ENCODE measurements around the gene MOCOS. TPM values are rescaled to one million over a fixed set of nuclear protein-coding genes. Genes with fewer than 3 reads are reported as not detected.

Gene MOCOS
- total and polyA plus RNA-seq, 4 donors, result 0.90 to 4.4 (median 2.7) TPM

- H3K4me3 ChIP-seq (ENCODE audit: low read length in 2 of 2), result no peak overlapping the region
- H3K27me3 ChIP-seq (ENCODE audit: control insufficient read depth in 1 of 2, insufficient read depth in 2 of 2, low read length in 1 of 2), result no peaks in the 10 kb centered on the region
- no peaks in the 10 kb centered on the region for H3K4me1 ChIP-seq (ENCODE audit: control insufficient read depth in 1 of 2, insufficient read depth in 2 of 2, low read length in 2 of 2)
- H3K36me3 ChIP-seq (ENCODE audit: control insufficient read depth in 1 of 2, insufficient read depth in 2 of 2, low read length in 1 of 2), result no peaks in the 10 kb centered on the region
- WGBS, 2 donors, result 97 to 100% methylated on average over 1 of the region's 1 CpG
- intact Hi-C loops (cut with DNase I), result no loop called here
- H3K9me3 ChIP-seq (ENCODE audit: control insufficient read depth, low read length), result no peaks in the 10 kb centered on the region
- ATAC-seq (ENCODE audit: low FRiP score) (no peak), DNase-seq (no peak)
- no peak overlapping the region for H3K27ac ChIP-seq (ENCODE audit: low read depth in 1 of 2, low read length in 2 of 2)
These were observed 75.7 kb downstream of the MOCOS start for GRCh38 chr18:36262971-36263370.

GRCh38 chr18:36264283-36264682, 77.0 kb downstream of the MOCOS start:
- no peak for DNase-seq
- H3K36me3 ChIP-seq (ENCODE audit: control insufficient read depth in 1 of 2, insufficient read depth in 2 of 2, low read length in 1 of 2), result no peaks in the 10 kb centered on the region
- no peaks in the 10 kb centered on the region for H3K27me3 ChIP-seq (ENCODE audit: control insufficient read depth in 1 of 2, insufficient read depth in 2 of 2, low read length in 1 of 2)
- no peak overlapping the region for H3K4me3 ChIP-seq (ENCODE audit: low read length in 2 of 2)
- no peaks in the 10 kb centered on the region for H3K4me1 ChIP-seq (ENCODE audit: control insufficient read depth in 1 of 2, insufficient read depth in 2 of 2, low read length in 2 of 2)
- intact Hi-C loops (cut with DNase I), result no loop called here
- H3K27ac ChIP-seq (ENCODE audit: low read depth in 1 of 2, low read length in 2 of 2), result no peak overlapping the region
- ATAC-seq (ENCODE audit: low FRiP score), result peak; percentile 33
- no peaks in the 10 kb centered on the region for H3K9me3 ChIP-seq (ENCODE audit: control insufficient read depth, low read length)
- 8 to 29% methylated on average over 8 of the region's 8 CpGs for WGBS, 2 donors

GRCh38 chr18:36265015-36265414, 77.7 kb downstream of the MOCOS start:
- intact Hi-C loops (cut with DNase I), result no loop called here
- ATAC-seq (ENCODE audit: low FRiP score), result no peak
- Histone ChIP-seq H3K27me3 (ENCODE audit: control insufficient read depth in 1 of 2, insufficient read depth in 2 of 2, low read length in 1 of 2) (no peaks in the 10 kb centered on the region), H3K4me3 (ENCODE audit: low read length in 2 of 2) (no peak overlapping the region), H3K4me1 (ENCODE audit: control insufficient read depth in 1 of 2, insufficient read depth in 2 of 2, low read length in 2 of 2) (no peaks in the 10 kb centered on the region), H3K36me3 (ENCODE audit: control insufficient read depth in 1 of 2, insufficient read depth in 2 of 2, low read length in 1 of 2) (no peaks in the 10 kb centered on the region), H3K9me3 (ENCODE audit: control insufficient read depth, low read length) (no peaks in the 10 kb centered on the region), H3K27ac (ENCODE audit: low read depth in 1 of 2, low read length in 2 of 2) (no peak overlapping the region)
- 2 to 9% methylated on average over 5 of the region's 5 CpGs for WGBS, 2 donors
- DNase-seq, result no peak

DNA sequence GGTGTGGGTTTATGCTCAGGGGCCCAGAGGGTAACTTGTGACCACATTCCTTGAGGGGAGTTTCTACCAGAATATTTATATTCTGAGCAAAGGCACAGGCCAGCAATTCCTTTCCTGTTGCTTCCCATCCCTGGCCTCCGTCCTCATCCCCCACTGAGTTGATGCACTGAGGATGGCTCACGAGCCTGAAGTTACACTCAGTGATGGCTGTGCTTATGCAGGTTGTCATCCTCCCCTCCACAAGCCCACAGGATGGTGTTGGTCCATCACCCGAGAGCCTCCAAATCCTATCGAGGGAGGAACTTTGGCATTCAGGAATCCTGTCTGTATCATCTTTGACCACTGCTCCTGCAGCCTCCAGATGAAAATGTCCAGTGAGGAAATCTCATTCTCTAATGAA, 81.9 kb downstream of the MOCOS start:
- H3K9me3 ChIP-seq (ENCODE audit: control insufficient read depth, low read length), result no peaks in the 10 kb centered on the region
- no peak overlapping the region for H3K4me3 ChIP-seq (ENCODE audit: low read length in 2 of 2)
- no peaks in the 10 kb centered on the region for H3K4me1 ChIP-seq (ENCODE audit: control insufficient read depth in 1 of 2, insufficient read depth in 2 of 2, low read length in 2 of 2)
- ATAC-seq (ENCODE audit: low FRiP score), result no peak
- H3K36me3 ChIP-seq (ENCODE audit: control insufficient read depth in 1 of 2, insufficient read depth in 2 of 2, low read length in 1 of 2), result no peaks in the 10 kb centered on the region
- intact Hi-C loops (cut with DNase I), result no loop called here
- DNase-seq, result no peak
- no peak overlapping the region for H3K27ac ChIP-seq (ENCODE audit: low read depth in 1 of 2, low read length in 2 of 2)
- 95 to 96% methylated on average over 4 of the region's 4 CpGs for WGBS, 2 donors
- no peaks in the 10 kb centered on the region for H3K27me3 ChIP-seq (ENCODE audit: control insufficient read depth in 1 of 2, insufficient read depth in 2 of 2, low read length in 1 of 2)

DNA sequence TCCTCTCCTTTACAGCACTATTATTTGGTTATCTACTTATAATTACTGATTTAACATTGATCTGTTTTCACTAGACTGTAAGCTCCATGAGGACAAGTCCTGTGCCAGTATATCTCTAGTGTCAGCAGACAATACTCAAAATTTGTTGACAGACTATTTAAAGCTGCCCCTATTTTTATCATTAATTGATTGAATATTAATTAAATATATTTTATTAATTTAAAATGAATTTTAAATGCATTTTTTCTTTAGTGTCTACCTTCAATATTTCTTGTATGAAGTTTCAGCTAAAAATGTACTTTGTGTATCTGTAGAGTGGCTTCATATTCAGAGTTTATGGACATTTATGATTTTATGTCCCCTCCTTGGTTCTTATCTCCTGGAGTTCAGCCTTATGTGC, 83.9 kb downstream of the MOCOS start:
- no peak overlapping the region for H3K27ac ChIP-seq (ENCODE audit: low read depth in 1 of 2, low read length in 2 of 2)
- H3K27me3 ChIP-seq (ENCODE audit: control insufficient read depth in 1 of 2, insufficient read depth in 2 of 2, low read length in 1 of 2), result no peaks in the 10 kb centered on the region
- no peak overlapping the region for H3K4me3 ChIP-seq (ENCODE audit: low read length in 2 of 2)
- ATAC-seq (ENCODE audit: low FRiP score) (no peak), DNase-seq (no peak)
- intact Hi-C loops (cut with DNase I), result no loop called here
- no peaks in the 10 kb centered on the region for H3K36me3 ChIP-seq (ENCODE audit: control insufficient read depth in 1 of 2, insufficient read depth in 2 of 2, low read length in 1 of 2)
- no peaks in the 10 kb centered on the region for H3K4me1 ChIP-seq (ENCODE audit: control insufficient read depth in 1 of 2, insufficient read depth in 2 of 2, low read length in 2 of 2)
- no peaks in the 10 kb centered on the region for H3K9me3 ChIP-seq (ENCODE audit: control insufficient read depth, low read length)

GRCh38 chr18:36273347-36273746, 86.0 kb downstream of the MOCOS start:
- H3K4me1 ChIP-seq (ENCODE audit: control insufficient read depth in 1 of 2, insufficient read depth in 2 of 2, low read length in 2 of 2), result no peaks in the 10 kb centered on the region
- intact Hi-C loops (cut with DNase I), result no loop called here
- 96 to 98% methylated on average over 8 of the region's 8 CpGs for WGBS, 2 donors
- DNase-seq (no peak), ATAC-seq (ENCODE audit: low FRiP score) (no peak)
- H3K27me3 ChIP-seq (ENCODE audit: control insufficient read depth in 1 of 2, insufficient read depth in 2 of 2, low read length in 1 of 2), result no peaks in the 10 kb centered on the region
- H3K36me3 ChIP-seq (ENCODE audit: control insufficient read depth in 1 of 2, insufficient read depth in 2 of 2, low read length in 1 of 2), result no peaks in the 10 kb centered on the region
- H3K4me3 ChIP-seq (ENCODE audit: low read length in 2 of 2), result no peak overlapping the region
- no peak overlapping the region for H3K27ac ChIP-seq (ENCODE audit: low read depth in 1 of 2, low read length in 2 of 2)
- H3K9me3 ChIP-seq (ENCODE audit: control insufficient read depth, low read length), result no peaks in the 10 kb centered on the region

DNA sequence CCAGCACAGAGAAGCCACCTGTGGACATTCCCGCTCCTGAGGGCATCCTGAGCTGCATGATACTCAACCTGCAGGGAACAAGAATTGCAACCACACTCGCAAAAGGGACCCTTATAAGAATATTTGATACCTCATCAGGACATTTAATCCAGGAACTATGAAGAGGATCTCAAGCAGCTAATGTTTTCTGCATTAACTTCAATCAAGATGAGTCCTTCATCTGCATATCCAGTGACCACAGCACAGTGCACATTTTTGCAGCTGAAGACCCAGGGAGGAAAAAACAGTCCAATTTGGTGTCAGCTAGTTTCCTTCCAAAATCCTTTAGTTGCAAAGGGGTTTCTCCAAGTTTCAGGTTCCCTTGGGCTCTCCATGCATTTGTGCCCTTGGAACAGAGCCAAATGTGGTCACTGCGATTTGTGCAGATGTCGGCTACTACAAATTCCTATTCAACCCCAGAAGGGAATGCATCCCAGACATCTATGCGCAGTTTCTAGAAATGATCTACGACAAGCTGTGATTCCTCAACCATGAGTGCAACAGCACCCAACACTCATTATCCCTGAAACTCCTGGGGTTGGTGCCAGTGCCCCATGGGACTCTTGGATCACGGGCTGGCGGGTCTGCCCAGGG, 86.9 kb downstream of the MOCOS start:
- peaks cover 0 to 1% of the 10 kb centered on the region in 2 donors for H3K27me3 ChIP-seq (ENCODE audit: control insufficient read depth in 1 of 2, insufficient read depth in 2 of 2, low read length in 1 of 2)
- H3K27ac ChIP-seq (ENCODE audit: low read depth in 1 of 2, low read length in 2 of 2), result no peak overlapping the region
- no peak for ATAC-seq (ENCODE audit: low FRiP score)
- DNase-seq, result no peak
- H3K9me3 ChIP-seq (ENCODE audit: control insufficient read depth, low read length), result no peaks in the 10 kb centered on the region
- H3K4me1 ChIP-seq (ENCODE audit: control insufficient read depth in 1 of 2, insufficient read depth in 2 of 2, low read length in 2 of 2), result no peaks in the 10 kb centered on the region
- no peaks in the 10 kb centered on the region for H3K36me3 ChIP-seq (ENCODE audit: control insufficient read depth in 1 of 2, insufficient read depth in 2 of 2, low read length in 1 of 2)
- intact Hi-C loops (cut with DNase I), result no loop called here
- 82 to 86% methylated on average over 8 of the region's 8 CpGs for WGBS, 2 donors
- H3K4me3 ChIP-seq (ENCODE audit: low read length in 2 of 2), result no peak overlapping the region

DNA sequence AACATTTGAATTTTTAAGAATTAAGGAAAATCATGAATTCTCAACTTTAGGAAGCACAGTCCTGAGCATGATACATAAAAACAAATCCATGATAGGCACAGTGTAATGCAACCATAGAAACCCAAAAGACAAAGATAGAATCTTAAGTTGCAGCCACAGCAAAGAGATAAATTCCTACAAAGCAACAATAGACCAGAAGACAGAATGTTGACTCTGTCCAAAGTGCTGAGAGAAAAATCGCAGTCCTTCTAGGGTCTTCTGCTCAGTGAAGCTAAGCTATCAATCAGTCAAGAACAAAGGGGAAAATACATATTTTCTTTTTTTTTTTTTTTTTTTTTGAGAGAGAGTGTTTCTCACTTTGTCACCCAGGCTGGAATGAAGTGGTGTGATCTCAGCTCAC, 88.3 kb downstream of the MOCOS start:
- peaks cover 0 to 1% of the 10 kb centered on the region in 2 donors for H3K27me3 ChIP-seq (ENCODE audit: control insufficient read depth in 1 of 2, insufficient read depth in 2 of 2, low read length in 1 of 2)
- DNase-seq, result no peak
- WGBS, 2 donors, result 82 to 88% methylated on average over 1 of the region's 1 CpG
- H3K36me3 ChIP-seq (ENCODE audit: control insufficient read depth in 1 of 2, insufficient read depth in 2 of 2, low read length in 1 of 2), result no peaks in the 10 kb centered on the region
- no peak overlapping the region for H3K27ac ChIP-seq (ENCODE audit: low read depth in 1 of 2, low read length in 2 of 2)
- H3K4me3 ChIP-seq (ENCODE audit: low read length in 2 of 2), result no peak overlapping the region
- no peak for ATAC-seq (ENCODE audit: low FRiP score)
- no peaks in the 10 kb centered on the region for H3K9me3 ChIP-seq (ENCODE audit: control insufficient read depth, low read length)
- intact Hi-C loops (cut with DNase I), result no loop called here
- H3K4me1 ChIP-seq (ENCODE audit: control insufficient read depth in 1 of 2, insufficient read depth in 2 of 2, low read length in 2 of 2), result no peaks in the 10 kb centered on the region

DNA sequence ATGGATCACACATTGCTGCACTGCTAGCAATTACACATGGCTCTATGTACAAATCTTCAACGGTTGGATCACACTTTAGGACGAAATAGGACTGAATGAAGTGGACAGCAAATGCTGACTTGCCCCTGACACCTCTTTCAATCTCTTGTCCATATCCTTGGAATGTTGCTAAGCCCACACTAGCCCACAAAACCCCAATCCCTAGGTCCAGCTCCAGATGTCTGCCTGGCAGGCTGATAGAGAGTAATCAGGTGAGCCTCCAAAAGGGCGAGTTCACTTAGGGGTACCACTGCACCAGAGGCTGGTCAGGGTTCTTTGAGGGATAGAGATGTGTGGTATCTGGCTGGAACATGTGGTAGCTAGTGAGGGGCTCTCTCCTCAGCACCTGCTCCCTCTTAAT, 91.7 kb downstream of the MOCOS start:
- 72 to 77% methylated on average over 3 of the region's 3 CpGs for WGBS, 2 donors
- ATAC-seq (ENCODE audit: low FRiP score) (no peak), DNase-seq (no peak)
- Histone ChIP-seq H3K27ac (ENCODE audit: low read depth in 1 of 2, low read length in 2 of 2) (no peak overlapping the region), H3K4me1 (ENCODE audit: control insufficient read depth in 1 of 2, insufficient read depth in 2 of 2, low read length in 2 of 2) (no peaks in the 10 kb centered on the region), H3K36me3 (ENCODE audit: control insufficient read depth in 1 of 2, insufficient read depth in 2 of 2, low read length in 1 of 2) (no peaks in the 10 kb centered on the region), H3K4me3 (ENCODE audit: low read length in 2 of 2) (no peak overlapping the region), H3K9me3 (ENCODE audit: control insufficient read depth, low read length) (no peaks in the 10 kb centered on the region), H3K27me3 (ENCODE audit: control insufficient read depth in 1 of 2, insufficient read depth in 2 of 2, low read length in 1 of 2) (peaks cover 0 to 1% of the 10 kb centered on the region in 2 donors)
- intact Hi-C loops (cut with DNase I), result no loop called here

Measured in aorta (tissue), 5 donors.